Measurements from ENCODE around the gene KCNH8. TPM values are rescaled to one million over a fixed set of nuclear protein-coding genes. Genes with fewer than 3 reads are reported as not detected.

KCNH8 gene
- total RNA-seq, 2 experiments from 2014 or later: not detected

DNA sequence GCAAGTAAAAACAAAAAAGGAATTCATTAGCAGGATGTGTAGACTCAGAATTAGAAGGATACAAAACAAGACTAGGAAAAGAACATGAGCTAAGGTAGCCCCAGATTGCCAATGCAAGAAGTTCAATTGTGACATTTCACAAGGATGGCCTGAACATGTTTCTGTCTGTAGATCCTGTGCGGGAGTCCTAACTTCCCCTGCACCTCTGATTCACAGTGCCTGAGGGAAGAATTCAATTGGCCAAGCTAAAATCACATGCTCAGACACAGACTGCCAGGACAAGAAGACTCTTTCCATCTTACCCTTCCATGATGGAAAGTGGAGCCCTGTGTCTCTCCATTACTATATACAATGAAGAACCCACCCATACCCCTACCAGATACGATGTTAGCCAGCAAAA is 251.5 kb downstream of the KCNH8 start:
- no peak for ATAC-seq (ENCODE audit: poor library complexity)
- Histone ChIP-seq H3K4me3 (ENCODE audit: low read length) (no peak overlapping the region), H3K27me3 (ENCODE audit: control insufficient read depth in 1 of 2, insufficient read depth in 2 of 2, low read length in 2 of 2) (no peaks in the 10 kb centered on the region), H3K9me3 (ENCODE audit: control insufficient read depth in 1 of 2, insufficient read depth in 1 of 2, low read length in 2 of 2) (no peaks in the 10 kb centered on the region), H3K36me3 (ENCODE audit: insufficient read depth, low read length) (no peaks in the 10 kb centered on the region), H3K27ac (ENCODE audit: low read depth in 1 of 2, low read length in 2 of 2) (no peak overlapping the region), H3K4me1 (ENCODE audit: insufficient read depth, low read length) (no peaks in the 10 kb centered on the region)
- intact Hi-C loops (cut with DNase I, micrococcal nuclease): no loop called here
- no peak overlapping the region for H3K4me3 Mint-ChIP-seq
- no peaks in the 10 kb centered on the region for H3K4me1 Mint-ChIP-seq (ENCODE audit: low read depth)
- H3K9me3 Mint-ChIP-seq: no peaks in the 10 kb centered on the region
- no peaks in the 10 kb centered on the region for H3K27me3 Mint-ChIP-seq
- ChIA-PET POLR2A (no interaction called here), CTCF (interaction anchor here (1.1 kb wide), 1 partner anchor 37 kb away, joined by 6 read pairs; no protein-coding TSS in a partner anchor)
- DNase-seq: no peak
- no peaks in the 10 kb centered on the region for H3K36me3 Mint-ChIP-seq (ENCODE audit: low read depth)
- no peak overlapping the region for H3K27ac Mint-ChIP-seq
- TF ChIP-seq, protein P1, sequence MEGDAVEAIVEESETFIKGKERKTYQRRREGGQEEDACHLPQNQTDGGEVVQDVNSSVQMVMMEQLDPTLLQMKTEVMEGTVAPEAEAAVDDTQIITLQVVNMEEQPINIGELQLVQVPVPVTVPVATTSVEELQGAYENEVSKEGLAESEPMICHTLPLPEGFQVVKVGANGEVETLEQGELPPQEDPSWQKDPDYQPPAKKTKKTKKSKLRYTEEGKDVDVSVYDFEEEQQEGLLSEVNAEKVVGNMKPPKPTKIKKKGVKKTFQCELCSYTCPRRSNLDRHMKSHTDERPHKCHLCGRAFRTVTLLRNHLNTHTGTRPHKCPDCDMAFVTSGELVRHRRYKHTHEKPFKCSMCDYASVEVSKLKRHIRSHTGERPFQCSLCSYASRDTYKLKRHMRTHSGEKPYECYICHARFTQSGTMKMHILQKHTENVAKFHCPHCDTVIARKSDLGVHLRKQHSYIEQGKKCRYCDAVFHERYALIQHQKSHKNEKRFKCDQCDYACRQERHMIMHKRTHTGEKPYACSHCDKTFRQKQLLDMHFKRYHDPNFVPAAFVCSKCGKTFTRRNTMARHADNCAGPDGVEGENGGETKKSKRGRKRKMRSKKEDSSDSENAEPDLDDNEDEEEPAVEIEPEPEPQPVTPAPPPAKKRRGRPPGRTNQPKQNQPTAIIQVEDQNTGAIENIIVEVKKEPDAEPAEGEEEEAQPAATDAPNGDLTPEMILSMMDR (IDR thresholded peaks at IDR 0.05): no peak

GRCh38 chr3:19420159-19420558 is 271.8 kb downstream of the KCNH8 start:
- Histone ChIP-seq H3K27ac (ENCODE audit: low read depth in 1 of 2, low read length in 2 of 2) (no peak overlapping the region), H3K27me3 (ENCODE audit: control insufficient read depth in 1 of 2, insufficient read depth in 2 of 2, low read length in 2 of 2) (no peaks in the 10 kb centered on the region), H3K9me3 (ENCODE audit: control insufficient read depth in 1 of 2, insufficient read depth in 1 of 2, low read length in 2 of 2) (no peaks in the 10 kb centered on the region), H3K4me3 (ENCODE audit: low read length) (no peak overlapping the region), H3K36me3 (ENCODE audit: insufficient read depth, low read length) (no peaks in the 10 kb centered on the region), H3K4me1 (ENCODE audit: insufficient read depth, low read length) (no peaks in the 10 kb centered on the region)
- Mint-ChIP-seq H3K4me3 (no peak overlapping the region), H3K9me3 (no peaks in the 10 kb centered on the region), H3K4me1 (ENCODE audit: low read depth) (no peaks in the 10 kb centered on the region), H3K27ac (no peak overlapping the region), H3K36me3 (ENCODE audit: low read depth) (no peaks in the 10 kb centered on the region), H3K27me3 (no peaks in the 10 kb centered on the region)
- POLR2A ChIA-PET: no interaction called here
- intact Hi-C loops (cut with DNase I, micrococcal nuclease): no loop called here
- ATAC-seq (ENCODE audit: poor library complexity): no peak
- CTCF ChIA-PET: no interaction called here
- TF ChIP-seq, protein P1 (IDR thresholded peaks at IDR 0.05): no peak
- no peak for DNase-seq

DNA sequence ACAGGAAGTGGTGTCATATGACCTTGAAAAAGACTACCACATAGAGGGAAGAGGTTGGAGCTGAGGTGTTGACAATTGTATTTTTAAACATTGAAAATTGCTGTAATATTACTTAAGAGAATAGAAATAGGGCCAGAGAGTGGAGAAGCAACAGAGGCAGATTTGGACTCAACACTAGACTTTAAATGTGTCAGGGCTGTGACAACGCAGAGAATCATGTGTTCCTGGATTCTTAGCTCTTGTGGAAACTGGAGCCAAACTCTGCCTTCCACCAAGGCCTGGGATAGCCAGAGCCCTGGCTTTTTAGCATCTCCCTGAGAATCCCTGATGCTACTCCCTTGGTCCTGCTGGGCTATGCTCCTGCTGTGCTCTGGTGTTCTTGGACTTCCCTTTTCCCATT is 277.5 kb downstream of the KCNH8 start:
- Histone ChIP-seq H3K36me3 (ENCODE audit: insufficient read depth, low read length) (no peaks in the 10 kb centered on the region), H3K4me1 (ENCODE audit: insufficient read depth, low read length) (no peaks in the 10 kb centered on the region), H3K27me3 (ENCODE audit: control insufficient read depth in 1 of 2, insufficient read depth in 2 of 2, low read length in 2 of 2) (no peaks in the 10 kb centered on the region), H3K27ac (ENCODE audit: low read depth in 1 of 2, low read length in 2 of 2) (no peak overlapping the region), H3K9me3 (ENCODE audit: control insufficient read depth in 1 of 2, insufficient read depth in 1 of 2, low read length in 2 of 2) (peaks cover 0 to 5% of the 10 kb centered on the region in 2 experiments), H3K4me3 (ENCODE audit: low read length) (no peak overlapping the region)
- ChIA-PET POLR2A (no interaction called here), CTCF (no interaction called here)
- H3K27me3 Mint-ChIP-seq: no peaks in the 10 kb centered on the region
- ATAC-seq (ENCODE audit: poor library complexity) (no peak), DNase-seq (no peak)
- H3K9me3 Mint-ChIP-seq: no peaks in the 10 kb centered on the region
- H3K36me3 Mint-ChIP-seq (ENCODE audit: low read depth): no peaks in the 10 kb centered on the region
- no peaks in the 10 kb centered on the region for H3K4me1 Mint-ChIP-seq (ENCODE audit: low read depth)
- no peak overlapping the region for H3K27ac Mint-ChIP-seq
- no peak overlapping the region for H3K4me3 Mint-ChIP-seq
- TF ChIP-seq, protein P1 (IDR thresholded peaks at IDR 0.05): no peak
- intact Hi-C loops (cut with DNase I, micrococcal nuclease): no loop called here
